GM12878 (cell line): ENCODE results near the gene PPP1R13B. TPM values are rescaled to one million over a fixed set of nuclear protein-coding genes. Genes with fewer than 3 reads are reported as not detected.

Experiments
- ATAC-seq: fragments of 200-7000 bp; cut with Tn5 transposase; 3 replicates; pipeline ENCODE4 v1.9.1; 2020; ENCODE audit warnings: mild to moderate bottlenecking, moderate library complexity
- BruUV-seq: library from RNA; stranded (reverse); fragments of 400-500 nt; replicated peaks from 2 replicates; lab custom pipeline; 2021; lab: Mats Ljungman, UMichigan
- CTCF ChIA-PET: fragments of 300-600 bp; sonication (Branson Sonifier 250); formaldehyde crosslinking; extraction: SDS; loops from one replicate; lab custom pipeline; 2021; ENCODE audit warnings: inconsistent platforms; lab: Yijun Ruan, JAX
- POLR2A ChIA-PET: fragments of 350-600 bp; formaldehyde crosslinking; extraction: SDS; loops from one replicate; lab custom pipeline; 2021; ENCODE audit warnings: inconsistent platforms; lab: Charles Lee
- RAD21 ChIA-PET: fragments of 300-600 bp; sonication (Branson Sonifier 250); formaldehyde crosslinking; loops from one replicate; lab custom pipeline; 2023; ENCODE audit warnings: antibody characterized with exemption; ENCODE audit not compliant: unreplicated experiment; lab: Charles Lee
- SMC1A ChIA-PET: fragments of 300-600 bp; sonication (Branson Sonifier 250); formaldehyde crosslinking; loops from one replicate; lab custom pipeline; 2023; ENCODE audit not compliant: unreplicated experiment, uncharacterized antibody; lab: Charles Lee
- DNase-seq: peaks from one replicate; pipeline ENCODE4 v3.0.0-alpha.2; 2011; ENCODE audit warnings: low read depth, low spot score
- FAIRE-seq: peaks from 3 replicates; lab custom pipeline; 2011; peaks lifted over from hg19 to GRCh38; lab: Jason Lieb, UNC
- H2AFZ ChIP-seq: 2 replicates; pipeline ENCODE4 v1.6.0; 2011; ENCODE audit warnings: low read depth, low read length, control low read depth; ENCODE audit not compliant: control insufficient read depth
- H3K27ac ChIP-seq: 2 replicates; pipeline ENCODE4 v1.5.1; 2011; ENCODE audit warnings: control low read depth; ENCODE audit not compliant: control insufficient read depth, insufficient read depth
- H3K27me3 ChIP-seq, 2 experiments: replicated peaks in 1 of 2; 2 replicates each; pipeline versions ENCODE4 v1.6.0 to v1.6.1; 2011; ENCODE audit warnings: low read length in 1 of 2; ENCODE audit not compliant: control insufficient read depth in 2 of 2, insufficient read depth in 2 of 2
- H3K36me3 ChIP-seq, 2 experiments: 2 replicates each; pipeline ENCODE4 v1.5.1; 2011; ENCODE audit warnings: low read length in 1 of 2; ENCODE audit not compliant: control insufficient read depth in 2 of 2, insufficient read depth in 2 of 2
- H3K4me1 ChIP-seq: 2 replicates; pipeline ENCODE4 v1.6.1; 2011; ENCODE audit warnings: mild to moderate bottlenecking, low read length, moderate library complexity, mixed read lengths; ENCODE audit not compliant: control insufficient read depth, insufficient read depth
- H3K4me2 ChIP-seq: 2 replicates; pipeline ENCODE4 v1.6.0; 2011; ENCODE audit warnings: control low read depth; ENCODE audit not compliant: control insufficient read depth, insufficient read depth
- H3K4me3 ChIP-seq: fragments of 200-600 bp; sonication (generic); 2 replicates; pipeline ENCODE4 v1.5.1; 2016
- H3K79me2 ChIP-seq: 2 replicates; pipeline ENCODE4 v1.6.0; 2011; ENCODE audit warnings: low read length; ENCODE audit not compliant: control insufficient read depth, insufficient read depth
- H3K9ac ChIP-seq: 2 replicates; pipeline ENCODE4 v1.8.0; 2011; ENCODE audit warnings: low read length, control low read depth, mixed read lengths; ENCODE audit not compliant: control insufficient read depth, insufficient read depth
- H3K9me3 ChIP-seq: replicated peaks from 3 replicates; pipeline ENCODE4 v1.5.1; 2011; ENCODE audit warnings: mild to moderate bottlenecking, low read length; ENCODE audit not compliant: control insufficient read depth, insufficient read depth
- H4K20me1 ChIP-seq: 2 replicates; pipeline ENCODE4 v1.6.0; 2011; ENCODE audit not compliant: control insufficient read depth, insufficient read depth
- BCL11A ChIP-seq: IDR thresholded peaks from 2 replicates; pipeline ENCODE4 v1.6.1; 2011; ENCODE audit warnings: low read depth, low read length
- CBFB ChIP-seq: IDR thresholded peaks from 2 replicates; pipeline ENCODE4 v1.6.1; 2016; ENCODE audit warnings: antibody characterized with exemption, low read depth
- FOS ChIP-seq: IDR thresholded peaks from 3 replicates; pipeline ENCODE4 v1.6.1; 2011; ENCODE audit warnings: borderline replicate concordance; ENCODE audit not compliant: insufficient read length; ENCODE audit errors: extremely low read depth
- HSF1 ChIP-seq: fragments of 150-350 bp; IDR thresholded peaks from 2 replicates; pipeline ENCODE4 v1.6.1; 2014; ENCODE audit warnings: mild to moderate bottlenecking, low read depth, low read length
- MTA3 ChIP-seq: IDR thresholded peaks from 2 replicates; pipeline ENCODE4 v1.6.1; 2012; ENCODE audit warnings: low read length, inconsistent platforms, borderline replicate concordance
- NBN ChIP-seq: fragments of 450-650 bp; IDR thresholded peaks from 2 replicates; pipeline ENCODE4 v1.6.1; 2016
- NFXL1 ChIP-seq: fragments of 450-650 bp; IDR thresholded peaks from 2 replicates; pipeline ENCODE4 v1.6.1; 2017; ENCODE audit warnings: antibody characterized with exemption, mild to moderate bottlenecking, borderline replicate concordance
- NFYB ChIP-seq: IDR thresholded peaks from 2 replicates; pipeline ENCODE4 v1.6.1; 2011; ENCODE audit warnings: low read depth, mild to moderate bottlenecking, low read length, improper control_type of control experiment, moderate library complexity; ENCODE audit not compliant: insufficient read depth
- NR2C2 ChIP-seq: IDR thresholded peaks from 2 replicates; pipeline ENCODE4 v1.6.1; 2011; ENCODE audit warnings: borderline replicate concordance, low read depth; ENCODE audit not compliant: control insufficient read depth, insufficient read length
- PAX5 ChIP-seq: IDR thresholded peaks from 2 replicates; pipeline ENCODE4 v1.6.1; 2011; ENCODE audit warnings: low read depth, low read length, borderline replicate concordance
- SUPT20H ChIP-seq: IDR thresholded peaks from 2 replicates; pipeline ENCODE4 v1.6.1; 2011; ENCODE audit warnings: low read depth, mild to moderate bottlenecking, low read length, moderate library complexity, borderline replicate concordance; ENCODE audit not compliant: control insufficient read depth
- USF2 ChIP-seq: IDR thresholded peaks from 2 replicates; pipeline ENCODE4 v1.6.1; 2011; ENCODE audit warnings: low read depth, low read length, improper control_type of control experiment, borderline replicate concordance
- ZBTB33 ChIP-seq: fragments of 450-650 bp; IDR thresholded peaks from 2 replicates; pipeline ENCODE4 v1.6.1; 2017; ENCODE audit warnings: mild to moderate bottlenecking
- ZNF622 ChIP-seq: fragments of 450-650 bp; IDR thresholded peaks from 2 replicates; pipeline ENCODE4 v1.6.1; 2017; ENCODE audit warnings: mild to moderate bottlenecking, inconsistent platforms
- ZNF687 ChIP-seq: fragments of 450-650 bp; IDR thresholded peaks from 2 replicates; pipeline ENCODE4 v1.6.1; 2017; ENCODE audit warnings: mild to moderate bottlenecking, moderate library complexity
- WGBS: methylation state at CpG from one replicate; pipeline ENCODE4 v1.1.6; 2016; ENCODE audit warnings: low lambda C conversion rate; ENCODE audit not compliant: insufficient replicate concordance, insufficient coverage; ENCODE audit errors: missing lambda C conversion rate; 5-methylcytosine and 5-hydroxymethylcytosine counted together
- in situ Hi-C: fragments of 300-500 bp; cut with MboI; formaldehyde crosslinking; loops from 9 replicates; pipeline ENCODE4 v1.14.3; 2018; ENCODE audit warnings: mixed read lengths
- intact Hi-C: fragments of 100-400 bp; cut with micrococcal nuclease; formaldehyde crosslinking; loops from one replicate; pipeline ENCODE4 v1.14.2; 2022; ENCODE audit not compliant: unreplicated experiment
- polyA plus RNA-seq, 11 experiments: library from polyadenylated mRNA; depleted of rRNA in 4 of 11; unstranded in 6 of 11; stranded (reverse) in 5 of 11; fragments of >200 nt; fragmentation: Nextera tagmentation in 4 of 11; fragmentation: Illumina TruSeq in 1 of 11; extraction: Ambion mirVana in 4 of 11; extraction: Trizol in 1 of 11; gene quantifications; 1 replicate in 1 of 11; 2 replicates in 10 of 11; pipeline versions ENCODE4 v1.2.1 to v1.2.3, GENCODE V29; 2011 to 2016; ENCODE audit warnings: inconsistent platforms in 2 of 11, missing spikeins in 2 of 11, low read depth in 1 of 11
- total RNA-seq, 4 experiments: library from RNA; depleted of rRNA in 3 of 4; stranded (reverse); fragments of >200 nt in 3 of 4; fragmentation: Illumina TruSeq in 1 of 4; extraction: Trizol in 1 of 4; gene quantifications; 2 replicates each; pipeline versions ENCODE4 v1.2.1 to v1.2.3, GENCODE V29; 2013 to 2021

PPP1R13B gene
- total and polyA plus RNA-seq, 10 of the 15 experiments (the other 5 are each of a cell fraction or from before 2014, with no cell fraction given), result 0.16 to 8.1 (median 3.2) TPM

GRCh38 chr14:103737432-103738045 is 109.8 kb downstream of the PPP1R13B start:
- FAIRE-seq (no peak), ATAC-seq (no peak), DNase-seq (no peak)
- Histone ChIP-seq H3K36me3 (peaks cover 2 to 3% of the 10 kb centered on the region in 2 experiments; a peak in 3 of 4 replicates), H3K4me2 (no peak overlapping the region), H2AFZ (no peak overlapping the region), H3K9me3 (no peaks in the 10 kb centered on the region), H3K79me2 (no peaks in the 10 kb centered on the region), H4K20me1 (no peaks in the 10 kb centered on the region), H3K9ac (no peak overlapping the region), H3K4me3 (no peak overlapping the region), H3K27me3 (no peaks in the 10 kb centered on the region), H3K27ac (no peak overlapping the region), H3K4me1 (no peaks in the 10 kb centered on the region)
- no TSS peak for BruUV-seq
- in situ Hi-C loops, result no loop called here
- SMC1A ChIA-PET, result no interaction called here
- RAD21 ChIA-PET, result no interaction called here
- POLR2A ChIA-PET, result no interaction called here
- intact Hi-C loops, result no loop called here
- WGBS, result 92% methylated on average over 16 of the region's 16 CpGs
- CTCF ChIA-PET, result no interaction called here
- TF ChIP-seq BCL11A, result no peak
- TF ChIP-seq SUPT20H, result no peak
- no peak for TF ChIP-seq NBN
- TF ChIP-seq USF2, result no peak
- no peak for TF ChIP-seq ZNF622
- TF ChIP-seq NR2C2, result no peak
- no peak for TF ChIP-seq MTA3
- no peak for TF ChIP-seq NFXL1
- no peak for TF ChIP-seq CBFB
- no peak for TF ChIP-seq HSF1
- TF ChIP-seq ZNF687, result no peak
- TF ChIP-seq FOS, result no peak
- TF ChIP-seq PAX5, result no peak
- TF ChIP-seq ZBTB33, result no peak
- TF ChIP-seq NFYB, result no peak
